NB4 (cell line): Measurements from ENCODE around the gene ADAMTS8.

Experiments used
- MYC ChIP-seq: IDR thresholded peaks from 2 replicates; pipeline ENCODE4 v1.6.1; 2011; ENCODE audit warnings: low read depth, low read length
- POLR2A ChIP-seq: IDR thresholded peaks from 2 replicates; pipeline ENCODE4 v1.6.1; 2011; ENCODE audit warnings: mild to moderate bottlenecking; ENCODE audit not compliant: insufficient read length; ENCODE audit errors: extremely low read depth
- TF ChIP-seq, protein P1 (sequence below): IDR thresholded peaks from one replicate; pipeline ENCODE4 v1.5.1; 2012; ENCODE audit warnings: low read depth, low read length
- TF ChIP-seq, protein P2 (sequence below): IDR thresholded peaks from 2 replicates; pipeline ENCODE4 v1.6.1; 2011; ENCODE audit warnings: low read depth, low read length

DNA sequence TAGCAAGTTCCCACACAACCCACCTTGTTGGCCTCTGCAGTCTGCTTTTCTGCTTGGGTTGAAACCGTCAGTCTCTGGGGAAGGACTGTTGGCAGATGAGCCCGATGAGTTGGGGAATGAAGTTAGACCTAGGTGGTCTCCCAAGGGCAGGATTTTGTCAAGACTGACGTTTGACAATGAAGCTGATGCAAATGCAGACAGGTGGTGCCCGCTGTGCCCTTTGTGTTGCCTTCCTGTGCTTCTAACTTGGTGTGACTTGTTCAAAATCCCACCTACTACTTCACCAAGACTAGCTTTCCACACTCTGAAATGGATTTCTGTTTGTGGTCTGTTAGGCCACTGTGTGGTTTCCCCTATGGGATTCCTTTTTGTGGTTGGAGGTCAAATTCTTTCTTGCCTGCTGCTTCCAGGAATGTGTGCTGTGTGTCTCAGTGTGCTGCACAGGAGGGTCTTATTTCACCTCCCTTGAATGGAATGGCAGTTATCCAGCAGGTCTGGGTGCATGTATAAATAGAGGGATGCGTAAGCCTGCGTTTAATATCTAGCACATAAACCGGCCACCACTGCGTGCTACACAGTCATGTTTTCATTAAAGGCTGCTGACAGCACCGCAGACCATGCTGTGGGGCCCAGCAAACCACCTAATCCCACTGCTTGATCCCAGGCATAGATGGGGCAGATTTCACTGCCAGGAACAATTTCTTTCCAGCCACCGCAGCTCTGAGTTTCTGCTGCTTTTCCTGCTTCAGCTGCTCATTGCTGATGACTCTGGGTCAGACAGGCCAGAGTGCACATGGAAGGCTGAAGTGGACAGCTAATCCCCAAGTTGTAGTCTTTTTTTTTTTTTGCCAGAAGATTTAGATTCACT lies 44.8 kb downstream of the ADAMTS8 start:
- no peak for TF ChIP-seq POLR2A
- TF ChIP-seq, protein P1, sequence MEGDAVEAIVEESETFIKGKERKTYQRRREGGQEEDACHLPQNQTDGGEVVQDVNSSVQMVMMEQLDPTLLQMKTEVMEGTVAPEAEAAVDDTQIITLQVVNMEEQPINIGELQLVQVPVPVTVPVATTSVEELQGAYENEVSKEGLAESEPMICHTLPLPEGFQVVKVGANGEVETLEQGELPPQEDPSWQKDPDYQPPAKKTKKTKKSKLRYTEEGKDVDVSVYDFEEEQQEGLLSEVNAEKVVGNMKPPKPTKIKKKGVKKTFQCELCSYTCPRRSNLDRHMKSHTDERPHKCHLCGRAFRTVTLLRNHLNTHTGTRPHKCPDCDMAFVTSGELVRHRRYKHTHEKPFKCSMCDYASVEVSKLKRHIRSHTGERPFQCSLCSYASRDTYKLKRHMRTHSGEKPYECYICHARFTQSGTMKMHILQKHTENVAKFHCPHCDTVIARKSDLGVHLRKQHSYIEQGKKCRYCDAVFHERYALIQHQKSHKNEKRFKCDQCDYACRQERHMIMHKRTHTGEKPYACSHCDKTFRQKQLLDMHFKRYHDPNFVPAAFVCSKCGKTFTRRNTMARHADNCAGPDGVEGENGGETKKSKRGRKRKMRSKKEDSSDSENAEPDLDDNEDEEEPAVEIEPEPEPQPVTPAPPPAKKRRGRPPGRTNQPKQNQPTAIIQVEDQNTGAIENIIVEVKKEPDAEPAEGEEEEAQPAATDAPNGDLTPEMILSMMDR = no peak
- TF ChIP-seq, protein P2, sequence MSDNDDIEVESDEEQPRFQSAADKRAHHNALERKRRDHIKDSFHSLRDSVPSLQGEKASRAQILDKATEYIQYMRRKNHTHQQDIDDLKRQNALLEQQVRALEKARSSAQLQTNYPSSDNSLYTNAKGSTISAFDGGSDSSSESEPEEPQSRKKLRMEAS = no peak
- TF ChIP-seq MYC = no peak
